ELR (cell line): ENCODE data around the gene KLHDC4.
"Not testable (repeated sequence)": the region's sequence is repeated elsewhere in the genome, so short reads cannot be mapped to it uniquely, and the experiment has no call there.

Source experiments
- DNase-seq: peaks from one replicate; pipeline ENCODE4 v3.0.0-alpha.2; 2015; ENCODE audit warnings: low read depth

The KLHDC4 gene

DNA sequence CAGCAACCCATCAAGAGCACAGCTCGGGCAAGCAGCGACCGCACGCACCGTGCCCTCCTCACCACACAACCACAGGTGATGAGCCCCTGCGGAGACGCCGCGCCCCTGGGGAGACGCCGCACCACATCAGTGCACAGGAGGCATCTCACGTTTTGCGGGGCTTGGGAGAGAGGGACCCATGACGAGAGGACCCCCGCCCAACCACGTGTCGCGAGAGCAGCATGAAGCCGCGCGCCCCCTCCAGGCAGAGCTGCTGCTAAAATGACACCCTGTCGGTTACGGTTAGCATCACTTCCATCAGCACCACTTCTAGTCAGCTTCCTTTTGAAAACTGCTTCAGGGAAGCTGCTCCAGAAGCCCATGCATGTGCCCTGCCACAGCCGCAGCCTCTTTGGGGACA lies 45.3 kb downstream of the KLHDC4 start:
- DNase-seq = no peak

DNA sequence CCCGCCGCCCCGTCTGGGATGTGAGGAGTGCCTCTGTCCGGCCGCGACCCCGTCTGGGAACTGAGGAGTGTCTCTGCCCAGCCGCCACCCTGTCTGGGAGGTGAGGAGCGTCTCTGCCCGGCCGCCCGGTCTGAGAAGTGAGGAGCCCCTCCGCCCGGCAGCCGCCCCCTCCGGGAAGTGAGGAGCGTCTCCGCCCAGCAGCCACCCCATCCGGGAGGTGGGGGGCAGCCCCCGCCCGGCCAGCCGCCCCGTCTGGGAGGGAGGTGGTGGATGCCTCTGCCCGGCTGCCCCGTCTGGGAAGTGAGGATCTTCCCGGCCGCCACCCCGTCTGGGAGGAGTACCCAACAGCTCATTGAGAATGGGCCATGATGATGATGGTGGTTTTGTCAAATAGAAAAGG lies 47.0 kb downstream of the KLHDC4 start:
- not testable (repeated sequence) for DNase-seq

DNA sequence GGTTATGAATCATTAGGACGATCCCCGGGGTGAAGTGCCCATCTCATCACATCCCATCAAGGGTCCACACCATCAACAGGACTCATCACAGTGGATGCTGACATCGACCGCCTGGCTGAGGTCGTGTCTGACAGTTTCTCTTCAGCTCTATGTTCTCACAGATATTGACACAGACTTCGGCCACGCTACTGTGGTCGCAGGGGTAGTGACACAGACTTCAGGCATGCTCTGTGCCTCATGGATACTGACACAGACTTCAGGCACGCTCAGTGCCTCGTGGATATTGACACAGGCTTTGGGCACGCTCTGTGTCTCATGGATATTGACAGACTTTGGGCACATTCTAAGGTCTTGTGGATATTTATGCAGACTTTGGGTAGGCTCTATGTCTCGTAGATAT lies 50.1 kb downstream of the KLHDC4 start:
- peak; percentile 45 for DNase-seq

- no peak for DNase-seq
Observed at GRCh38 chr16:87715231-87715630, 50.6 kb downstream of the KLHDC4 start.

- DNase-seq = no peak
Observed at GRCh38 chr16:87713451-87714229, 52.1 kb downstream of the KLHDC4 start.

GRCh38 chr16:87712184-87712762 lies 53.5 kb downstream of the KLHDC4 start:
- DNase-seq = no peak

- no peak for DNase-seq
Observed at GRCh38 chr16:87710887-87711286, 54.9 kb downstream of the KLHDC4 start.

- DNase-seq = no peak
Observed at GRCh38 chr16:87709677-87710076, 56.1 kb downstream of the KLHDC4 start.

GRCh38 chr16:87708881-87709638 lies 56.7 kb downstream of the KLHDC4 start:
- DNase-seq = no peak

GRCh38 chr16:87707714-87708580 lies 57.8 kb downstream of the KLHDC4 start:
- no peak for DNase-seq

DNA sequence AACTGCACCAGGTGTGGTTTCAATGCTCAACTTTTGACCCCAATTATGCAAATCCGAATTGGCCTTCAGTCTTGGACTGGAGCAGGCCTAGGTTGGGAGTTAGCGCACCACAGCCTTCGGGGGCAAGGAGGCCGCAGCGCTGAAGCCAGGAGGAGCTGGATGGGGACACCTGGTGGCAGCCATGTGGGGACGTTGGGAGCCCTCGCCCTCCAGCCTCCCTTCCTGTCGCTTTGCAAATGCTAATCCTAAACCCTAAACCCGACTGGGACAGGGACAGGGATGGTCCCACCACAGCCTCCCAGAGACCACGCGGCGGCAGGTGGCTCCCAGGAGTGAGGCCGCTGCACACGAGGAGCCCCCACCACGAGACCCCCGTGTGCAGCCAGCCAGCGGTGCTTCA lies 58.7 kb downstream of the KLHDC4 start:
- DNase-seq = no peak

- no peak for DNase-seq
Observed at GRCh38 chr16:87706278-87707000, 59.3 kb downstream of the KLHDC4 start.

- no peak for DNase-seq
Observed at GRCh38 chr16:87705771-87706277, 60.0 kb downstream of the KLHDC4 start.

DNA sequence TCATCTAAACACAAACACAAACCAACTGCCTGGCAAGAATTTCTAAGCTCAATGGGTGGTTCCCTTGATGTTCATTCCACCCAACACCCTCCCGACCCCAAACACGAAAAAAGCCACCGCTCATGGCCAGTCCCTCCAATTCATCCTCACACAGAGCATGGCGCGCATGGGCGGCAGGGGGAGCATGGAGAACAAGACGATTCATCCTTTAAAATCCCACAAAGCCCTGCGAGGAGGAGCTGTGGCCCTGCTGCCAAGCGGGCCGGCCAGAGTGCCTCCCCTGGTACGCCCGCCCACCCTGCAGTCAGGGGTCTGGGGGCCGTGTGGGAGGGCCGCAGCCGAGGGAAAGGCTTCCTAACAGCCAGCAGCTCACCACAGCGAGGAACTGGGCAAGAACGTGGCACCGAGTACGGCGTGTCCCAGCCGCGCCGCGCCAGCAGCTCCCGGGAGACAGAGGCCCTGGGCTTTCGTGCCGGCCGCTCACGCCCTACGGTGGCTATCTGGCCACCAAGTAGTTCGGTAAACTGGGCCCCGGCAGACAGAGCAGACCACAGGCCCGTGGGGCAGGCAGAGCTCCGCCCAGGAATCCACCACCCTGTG lies 60.9 kb downstream of the KLHDC4 start:
- DNase-seq = no peak

GRCh38 chr16:87703835-87704375 lies 61.9 kb downstream of the KLHDC4 start:
- no peak for DNase-seq

- no peak for DNase-seq
Observed at GRCh38 chr16:87703071-87703470, 62.7 kb downstream of the KLHDC4 start.

- DNase-seq = peak; percentile 44
Observed at GRCh38 chr16:87702325-87702811, 63.4 kb downstream of the KLHDC4 start.

- no peak for DNase-seq
Observed at GRCh38 chr16:87701505-87701921, 64.3 kb downstream of the KLHDC4 start.

DNA sequence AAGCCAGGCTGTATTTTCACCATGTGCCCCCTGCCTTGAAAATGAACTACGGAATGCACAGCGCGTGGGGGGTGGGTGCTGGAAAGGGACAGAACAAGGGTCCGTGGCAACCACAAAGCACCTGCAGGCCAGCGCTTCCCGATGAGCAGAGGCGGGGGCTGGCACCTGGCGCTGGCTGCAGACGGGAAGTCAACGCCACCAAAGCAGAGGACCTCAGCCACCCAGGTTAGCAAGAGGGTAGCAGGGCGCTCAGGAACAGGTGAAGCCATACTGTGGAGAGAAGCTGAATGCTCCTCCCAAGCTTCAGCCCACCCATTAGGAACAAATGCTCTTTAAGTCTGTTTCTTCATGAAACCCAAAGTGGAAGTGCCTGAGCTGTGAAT lies 64.7 kb downstream of the KLHDC4 start:
- DNase-seq = no peak

DNA sequence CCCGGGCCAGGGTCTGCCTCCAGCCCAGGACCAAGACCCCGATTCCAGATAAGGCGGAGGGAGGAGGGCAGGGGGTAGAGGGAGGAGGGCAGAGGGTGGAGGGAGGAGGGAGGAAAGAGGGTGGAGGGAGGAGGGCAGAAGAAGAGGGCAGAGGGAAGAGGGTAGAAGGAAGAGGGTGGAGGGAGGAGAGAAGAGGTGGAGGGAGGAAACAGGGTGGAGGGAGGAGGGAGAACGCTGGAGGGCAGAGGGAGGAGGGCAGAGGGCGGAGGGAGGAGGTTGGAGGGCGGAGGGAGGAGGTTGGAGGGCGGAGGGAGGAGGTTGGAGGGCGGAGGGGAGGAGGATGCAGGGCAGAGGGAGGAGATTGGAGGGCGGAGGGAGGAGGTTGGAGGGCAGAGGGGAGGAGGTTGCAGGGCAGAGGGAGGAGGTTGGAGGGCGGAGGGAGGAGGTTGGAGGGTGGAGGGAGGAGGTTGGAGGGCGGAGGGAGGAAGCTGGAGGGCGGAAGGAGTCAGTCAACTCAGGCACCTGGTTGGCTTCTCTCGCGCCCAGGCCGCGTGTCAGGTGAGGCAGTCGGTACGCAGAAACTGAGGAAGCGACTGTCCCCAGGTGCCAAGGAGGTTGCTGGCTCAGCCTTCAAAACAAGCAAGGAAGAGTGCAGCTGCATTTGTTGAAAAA lies 65.2 kb downstream of the KLHDC4 start:
- DNase-seq = no peak
